Progenitor cell of endocrine pancreas (in vitro differentiated cells): ENCODE data around the gene NOX3. TPM values are rescaled to one million over a fixed set of nuclear protein-coding genes. Genes with fewer than 3 reads are reported as not detected.
"Not testable (repeated sequence)": the region's sequence is repeated elsewhere in the genome, so short reads cannot be mapped to it uniquely, and the experiment has no call there.

ENCODE experiments used
- DNase-seq: peaks from one replicate; pipeline ENCODE4 v3.0.0; 2021; ENCODE audit warnings: low spot score; ENCODE audit not compliant: unreplicated experiment
- H3K27ac Mint-ChIP-seq: 2 replicates; pipeline ENCODE4 v1.8.0; 2021; ENCODE audit warnings: mild to moderate bottlenecking, moderate library complexity, mixed read lengths
- H3K27me3 Mint-ChIP-seq: 2 replicates; pipeline ENCODE4 v1.8.0; 2021; ENCODE audit warnings: mixed read lengths
- H3K36me3 Mint-ChIP-seq: 2 replicates; pipeline ENCODE4 v1.8.0; 2022; ENCODE audit warnings: mixed read lengths; ENCODE audit not compliant: insufficient read depth
- H3K4me1 Mint-ChIP-seq: 2 replicates; pipeline ENCODE4 v1.8.0; 2021; ENCODE audit warnings: low read depth, mixed read lengths
- H3K4me3 Mint-ChIP-seq: 2 replicates; pipeline ENCODE4 v1.8.0; 2021; ENCODE audit warnings: low read depth, mild to moderate bottlenecking, moderate library complexity, mixed read lengths
- H3K9me3 Mint-ChIP-seq: 2 replicates; pipeline ENCODE4 v1.8.0; 2021; ENCODE audit warnings: low read depth, mixed read lengths
- CTCF ChIP-seq: fragments of 200-600 bp; sonication (generic); IDR thresholded peaks from one replicate; pipeline ENCODE4 v1.5.0; 2021; ENCODE audit warnings: antibody characterized with exemption, mild to moderate bottlenecking; ENCODE audit not compliant: unreplicated experiment
- total RNA-seq: library from RNA; stranded (reverse); gene quantifications from 2 replicates; pipeline ENCODE4 v1.2.1, GENCODE V29; 2021

The NOX3 gene
- total RNA-seq, 1 donor from 2014 or later, result not detected

DNA sequence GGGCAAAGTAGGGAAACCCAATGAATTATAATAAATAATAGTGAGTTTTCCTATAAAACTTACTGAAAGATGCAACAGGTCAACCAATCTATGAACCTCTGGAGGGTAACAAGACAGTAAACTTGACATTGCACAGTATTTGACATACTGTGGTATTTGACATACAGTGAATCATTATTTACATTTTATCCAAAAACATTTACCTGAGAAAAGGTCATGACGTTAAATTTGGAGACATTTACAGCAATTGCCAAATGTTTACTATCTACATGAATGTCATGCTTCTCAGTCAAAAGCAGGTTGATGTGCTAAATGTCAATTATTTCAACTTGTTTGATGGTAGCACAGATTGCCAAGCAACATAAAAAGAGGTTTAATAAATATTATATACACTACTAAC lies 35.8 kb upstream of the NOX3 start:
- no peak overlapping the region for H3K27ac Mint-ChIP-seq
- no peak for TF ChIP-seq CTCF

DNA sequence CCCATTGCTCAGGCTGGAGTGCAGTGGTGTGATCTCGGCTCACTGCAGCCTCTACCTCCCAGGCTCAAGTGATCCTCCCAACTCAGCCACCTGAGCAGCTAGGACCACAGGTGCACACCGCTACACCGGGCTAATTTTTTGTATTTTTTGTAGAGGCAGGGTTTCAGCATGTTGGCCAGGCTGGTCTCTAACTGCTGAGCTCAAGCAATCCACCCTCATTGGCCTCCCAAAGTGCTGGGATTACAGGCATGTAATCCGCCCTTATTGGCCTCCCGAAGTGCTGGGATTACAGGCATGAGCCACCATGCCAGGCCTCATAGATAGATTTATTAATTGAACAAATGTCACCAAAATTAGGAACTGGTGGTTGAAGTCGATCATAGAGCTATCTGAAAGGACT lies 32.6 kb upstream of the NOX3 start:
- H3K27ac Mint-ChIP-seq, H3K27me3 Mint-ChIP-seq, DNase-seq, H3K4me1 Mint-ChIP-seq, H3K9me3 Mint-ChIP-seq, H3K4me3 Mint-ChIP-seq, H3K36me3 Mint-ChIP-seq: not testable (repeated sequence)

More for the DNA sequence above, 35.8 kb upstream of the NOX3 start:
- no peak for DNase-seq
- H3K4me1 Mint-ChIP-seq, result peaks cover 14% of the 10 kb centered on the region
- H3K27me3 Mint-ChIP-seq, result no peaks in the 10 kb centered on the region
- H3K36me3 Mint-ChIP-seq, result peaks cover 1% of the 10 kb centered on the region
- peaks cover 5% of the 10 kb centered on the region for H3K9me3 Mint-ChIP-seq
- no peak overlapping the region for H3K4me3 Mint-ChIP-seq

DNA sequence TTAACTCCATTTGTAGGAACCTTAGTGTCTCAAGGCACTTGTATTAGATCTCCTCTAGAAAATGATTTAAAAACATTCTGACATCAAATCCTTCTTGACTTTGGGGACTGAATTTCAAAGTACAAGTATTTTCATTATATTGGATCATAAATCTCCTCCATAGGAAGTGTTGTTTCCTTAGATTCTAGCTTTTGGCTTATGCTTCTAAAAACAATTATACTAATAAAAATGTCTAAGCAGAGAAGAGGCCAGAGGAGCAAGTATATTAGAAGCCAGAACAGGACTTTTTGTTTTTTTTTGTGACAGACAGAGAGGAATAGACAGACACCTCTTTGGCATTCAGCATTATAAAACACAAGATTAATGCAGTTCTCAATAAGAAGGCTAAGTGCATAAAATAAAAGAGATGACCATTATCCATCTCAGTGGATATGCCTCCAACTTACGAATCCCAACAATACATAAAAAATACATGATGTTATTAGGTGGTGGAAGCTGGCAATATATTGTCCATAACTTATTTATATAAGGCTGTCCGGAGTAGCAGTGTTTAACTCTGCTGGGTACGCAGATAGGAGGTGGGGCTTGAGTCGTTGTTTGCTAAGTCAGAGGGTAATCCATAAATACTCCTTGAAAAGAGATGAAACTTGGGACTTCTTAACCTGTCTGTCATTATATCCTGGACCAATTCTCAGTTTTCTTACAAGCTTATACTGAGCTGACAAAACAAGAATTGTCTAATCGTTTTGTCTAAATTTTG lies 31.9 kb upstream of the NOX3 start:
- Mint-ChIP-seq H3K36me3 (peaks cover 1% of the 10 kb centered on the region), H3K27ac (no peak overlapping the region), H3K4me1 (peaks cover 7% of the 10 kb centered on the region), H3K9me3 (peaks cover 3% of the 10 kb centered on the region), H3K27me3 (no peaks in the 10 kb centered on the region), H3K4me3 (no peak overlapping the region)
- no peak for DNase-seq
- no peak for TF ChIP-seq CTCF

- DNase-seq, result no peak
- H3K4me3 Mint-ChIP-seq, result no peak overlapping the region
- H3K36me3 Mint-ChIP-seq, result no peaks in the 10 kb centered on the region
- H3K4me1 Mint-ChIP-seq, result peaks cover 7% of the 10 kb centered on the region
- no peak overlapping the region for H3K27ac Mint-ChIP-seq
- TF ChIP-seq CTCF, result no peak
- no peaks in the 10 kb centered on the region for H3K9me3 Mint-ChIP-seq
- H3K27me3 Mint-ChIP-seq, result no peaks in the 10 kb centered on the region
Observed at GRCh38 chr6:155486721-155487294, 31.2 kb upstream of the NOX3 start.

GRCh38 chr6:155485756-155486155 lies 30.1 kb upstream of the NOX3 start:
- TF ChIP-seq CTCF, result no peak
- Mint-ChIP-seq H3K4me1 (peaks cover 7% of the 10 kb centered on the region), H3K4me3 (no peak overlapping the region), H3K27ac (no peak overlapping the region), H3K36me3 (no peaks in the 10 kb centered on the region), H3K9me3 (no peaks in the 10 kb centered on the region), H3K27me3 (no peaks in the 10 kb centered on the region)
- DNase-seq, result no peak

GRCh38 chr6:155483858-155484257 lies 28.2 kb upstream of the NOX3 start:
- no peak for DNase-seq
- Mint-ChIP-seq H3K4me3 (no peak overlapping the region), H3K27me3 (no peaks in the 10 kb centered on the region), H3K36me3 (no peaks in the 10 kb centered on the region), H3K27ac (no peak overlapping the region), H3K9me3 (no peaks in the 10 kb centered on the region), H3K4me1 (peaks cover 7% of the 10 kb centered on the region)
- no peak for TF ChIP-seq CTCF
